ENCODE results near the gene EVA1A. TPM values are rescaled to one million over a fixed set of nuclear protein-coding genes. Genes with fewer than 3 reads are reported as not detected.

EVA1A gene
- total RNA-seq, 4 donors from 2014 or later: 0.17 to 1.2 (median 0.69) TPM; not detected in 1

DNA sequence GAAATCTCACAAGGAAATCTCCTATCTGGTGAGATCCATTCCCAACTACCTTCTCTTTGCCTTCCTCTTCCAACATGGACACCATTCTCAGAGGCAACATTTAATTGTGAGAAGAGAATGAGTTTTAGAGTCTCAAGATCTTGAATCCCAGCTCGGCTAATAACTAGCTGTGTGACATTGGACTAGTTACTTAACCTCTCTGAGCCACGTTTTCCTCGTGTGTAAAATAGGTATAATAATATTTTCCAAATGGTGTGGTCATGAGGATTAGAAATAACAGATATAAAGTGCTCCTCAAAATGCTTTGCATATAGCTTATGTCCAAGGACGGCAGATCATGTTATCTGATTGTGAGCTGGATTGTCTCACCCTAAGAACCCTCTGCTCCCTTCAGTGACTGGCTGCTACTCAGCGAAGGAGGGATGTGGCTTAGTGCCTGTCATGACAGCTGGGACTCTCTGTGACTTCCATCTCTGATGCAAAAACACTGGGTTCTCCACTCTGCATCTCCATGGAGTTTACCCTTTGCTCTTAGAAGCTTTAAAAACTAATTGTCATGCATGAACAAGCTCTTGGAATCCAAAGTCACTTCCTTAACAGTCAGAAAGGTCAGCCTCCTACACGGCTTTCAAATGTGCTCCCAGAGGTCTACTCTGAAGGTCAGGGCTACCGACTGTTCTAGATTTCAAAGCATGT, 47.4 kb upstream of the EVA1A start:
- Histone ChIP-seq H3K36me3 (no peaks in the 10 kb centered on the region), H3K27ac (replicated peaks in 1 of 4) (no peak overlapping the region), H3K9me3 (no peaks in the 10 kb centered on the region), H3K27me3 (peaks cover 0 to 76% (median 9%) of the 10 kb centered on the region in 4 donors), H3K4me3 (no peak overlapping the region), H3K4me1 (peaks cover 0 to 6% (median 4%) of the 10 kb centered on the region in 4 donors)
- no peak for TF ChIP-seq CTCF (IDR thresholded peaks at IDR 0.05)
- TF ChIP-seq EP300 (IDR thresholded peaks at IDR 0.05): no peak
- no peak for TF ChIP-seq POLR2AphosphoS5 (IDR thresholded peaks at IDR 0.05)
- TF ChIP-seq POLR2A (IDR thresholded peaks at IDR 0.05; ENCODE audit: low read depth): no peak
- DNase-seq (ENCODE audit: extremely low spot score): peak; percentile 57
- intact Hi-C loops (cut with DNase I): loop anchor here (10.0 kb wide), 2 partner anchors 143 to 683 kb away; no protein-coding TSS in a partner anchor
- WGBS: 71% methylated on average over 7 of the region's 7 CpGs

DNA sequence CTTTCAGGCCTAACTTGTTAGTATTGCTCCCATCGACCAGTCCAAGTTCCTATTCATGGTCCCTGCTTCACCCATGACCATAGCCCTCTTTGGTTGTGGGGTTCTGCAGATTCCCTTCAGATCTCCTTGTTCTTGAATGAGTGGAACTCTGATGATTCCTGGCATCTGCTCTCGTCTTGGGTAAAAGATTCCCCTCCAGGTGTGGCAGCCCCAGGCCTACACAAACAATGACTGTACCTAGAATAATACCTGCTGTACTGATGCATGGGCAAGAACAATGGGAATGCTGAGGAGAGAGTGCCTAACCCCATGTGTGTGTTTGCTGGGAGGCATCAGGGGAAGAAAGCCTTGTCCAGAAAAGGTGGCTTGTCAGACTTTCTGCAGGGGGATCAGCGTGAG, 46.7 kb upstream of the EVA1A start:
- Histone ChIP-seq H3K36me3 (no peaks in the 10 kb centered on the region), H3K4me1 (peaks cover 0 to 6% (median 4%) of the 10 kb centered on the region in 4 donors), H3K27me3 (peaks cover 0 to 74% (median 9%) of the 10 kb centered on the region in 4 donors), H3K4me3 (no peak overlapping the region), H3K9me3 (no peaks in the 10 kb centered on the region), H3K27ac (replicated peaks in 1 of 4) (no peak overlapping the region)
- WGBS: 91% methylated on average over 3 of the region's 3 CpGs
- TF ChIP-seq EP300 (IDR thresholded peaks at IDR 0.05) (no peak), CTCF (IDR thresholded peaks at IDR 0.05) (no peak), POLR2AphosphoS5 (IDR thresholded peaks at IDR 0.05) (no peak), POLR2A (IDR thresholded peaks at IDR 0.05; ENCODE audit: low read depth) (no peak)
- DNase-seq (ENCODE audit: extremely low spot score): peak; percentile 88
- intact Hi-C loops (cut with DNase I): loop anchor here (10.0 kb wide), 2 partner anchors 143 to 683 kb away; no protein-coding TSS in a partner anchor

DNA sequence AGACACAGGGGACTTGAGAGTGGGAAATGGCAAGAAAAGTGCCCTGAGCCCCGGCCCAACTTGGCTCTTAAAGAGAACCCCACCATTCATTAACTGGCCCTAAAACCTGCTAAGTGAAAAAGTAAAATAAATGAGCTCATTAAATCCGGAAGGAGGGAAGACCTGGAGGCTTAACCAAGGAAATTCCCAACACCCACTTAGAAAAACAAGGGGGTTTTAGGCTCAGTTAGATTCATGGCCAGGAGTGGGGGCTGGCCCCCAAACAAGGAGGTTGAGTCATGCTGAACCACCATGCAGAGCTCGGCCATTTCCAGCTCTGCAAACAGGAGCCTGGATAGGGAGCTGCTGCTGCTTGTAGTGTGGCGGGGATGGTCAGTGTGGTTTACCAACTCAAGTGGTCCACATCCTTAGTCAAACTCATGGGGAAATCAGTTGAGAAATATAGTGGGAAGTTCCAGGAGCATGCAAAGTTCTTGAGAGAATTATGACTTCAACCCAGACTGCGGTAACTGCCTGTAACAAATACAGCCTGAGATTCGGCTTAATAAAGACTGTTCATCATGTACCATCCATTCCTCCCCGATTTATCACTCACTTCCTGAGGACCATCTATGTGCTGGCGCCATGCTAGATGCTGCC, 46.1 kb upstream of the EVA1A start:
- intact Hi-C loops (cut with DNase I): loop anchor here (10.0 kb wide), 2 partner anchors 142 to 682 kb away; no protein-coding TSS in a partner anchor
- H3K27me3 ChIP-seq: peaks cover 0 to 69% (median 9%) of the 10 kb centered on the region in 4 donors
- H3K4me3 ChIP-seq: no peak overlapping the region

DNA sequence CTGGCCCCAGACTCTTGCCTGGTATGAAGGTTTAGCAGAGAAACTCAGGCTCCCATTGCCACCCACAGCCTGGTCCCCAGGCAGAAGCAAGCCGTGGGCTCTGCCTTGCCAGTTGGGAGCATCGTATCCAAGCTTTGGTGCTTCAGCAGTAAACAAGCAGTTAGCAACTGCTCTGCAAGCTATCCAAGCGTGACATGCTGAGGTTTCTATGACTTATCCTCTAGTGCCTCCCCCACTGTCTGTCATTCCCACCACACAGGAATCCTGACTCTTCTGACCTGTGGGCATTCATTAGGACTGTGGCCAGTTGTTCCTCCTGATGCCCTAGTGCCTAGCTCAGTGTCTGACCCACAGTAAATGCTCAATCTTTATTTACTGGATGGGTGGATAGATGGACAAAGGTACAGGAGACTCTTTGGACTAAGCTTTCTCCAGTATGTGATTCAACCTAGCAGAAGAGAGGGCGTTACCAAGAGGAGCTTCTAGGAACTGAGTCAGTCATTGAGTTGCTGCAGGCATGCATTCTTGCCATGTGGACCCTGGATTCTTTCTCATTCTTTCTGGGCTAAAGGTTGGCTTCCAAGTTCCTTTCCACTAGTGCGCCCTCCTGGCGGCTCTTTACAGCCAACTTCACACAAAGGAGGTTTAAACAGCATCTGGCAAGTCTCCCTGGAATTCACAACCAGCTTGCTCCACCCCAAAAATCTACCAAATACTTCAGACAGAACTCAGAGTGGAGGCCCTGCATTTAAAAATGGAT, 45.2 kb upstream of the EVA1A start:
- WGBS: 80% methylated on average over 6 of the region's 6 CpGs
- peaks cover 0 to 63% (median 9%) of the 10 kb centered on the region in 4 donors for H3K27me3 ChIP-seq
- no peak overlapping the region for H3K4me3 ChIP-seq
- no peak overlapping the region for H3K27ac ChIP-seq (replicated peaks in 1 of 4)
- no peaks in the 10 kb centered on the region for H3K36me3 ChIP-seq
- peak; percentile 39 for DNase-seq (ENCODE audit: extremely low spot score)
- H3K4me1 ChIP-seq: peaks cover 0 to 6% (median 4%) of the 10 kb centered on the region in 4 donors
- TF ChIP-seq EP300 (IDR thresholded peaks at IDR 0.05) (no peak), CTCF (IDR thresholded peaks at IDR 0.05) (no peak), POLR2A (IDR thresholded peaks at IDR 0.05; ENCODE audit: low read depth) (no peak), POLR2AphosphoS5 (IDR thresholded peaks at IDR 0.05) (no peak)
- intact Hi-C loops (cut with DNase I): loop anchor here (10.0 kb wide), 2 partner anchors 141 to 681 kb away; no protein-coding TSS in a partner anchor
- no peaks in the 10 kb centered on the region for H3K9me3 ChIP-seq

More for the DNA sequence above, 46.1 kb upstream of the EVA1A start:
- TF ChIP-seq EP300 (IDR thresholded peaks at IDR 0.05) (no peak), CTCF (IDR thresholded peaks at IDR 0.05) (no peak), POLR2A (IDR thresholded peaks at IDR 0.05; ENCODE audit: low read depth) (no peak)
- Histone ChIP-seq H3K27ac (replicated peaks in 1 of 4) (no peak overlapping the region), H3K9me3 (no peaks in the 10 kb centered on the region), H3K36me3 (no peaks in the 10 kb centered on the region), H3K4me1 (peaks cover 0 to 6% (median 4%) of the 10 kb centered on the region in 4 donors)
- 78% methylated on average over 6 of the region's 8 CpGs for WGBS
- peak; percentile 50 for DNase-seq (ENCODE audit: extremely low spot score)
